Measurements from ENCODE around the gene ALX4. TPM values are rescaled to one million over a fixed set of nuclear protein-coding genes. Genes with fewer than 3 reads are reported as not detected.

Gene ALX4
- under 1 TPM; 0.17 to 0.36 TPM for total RNA-seq

DNA sequence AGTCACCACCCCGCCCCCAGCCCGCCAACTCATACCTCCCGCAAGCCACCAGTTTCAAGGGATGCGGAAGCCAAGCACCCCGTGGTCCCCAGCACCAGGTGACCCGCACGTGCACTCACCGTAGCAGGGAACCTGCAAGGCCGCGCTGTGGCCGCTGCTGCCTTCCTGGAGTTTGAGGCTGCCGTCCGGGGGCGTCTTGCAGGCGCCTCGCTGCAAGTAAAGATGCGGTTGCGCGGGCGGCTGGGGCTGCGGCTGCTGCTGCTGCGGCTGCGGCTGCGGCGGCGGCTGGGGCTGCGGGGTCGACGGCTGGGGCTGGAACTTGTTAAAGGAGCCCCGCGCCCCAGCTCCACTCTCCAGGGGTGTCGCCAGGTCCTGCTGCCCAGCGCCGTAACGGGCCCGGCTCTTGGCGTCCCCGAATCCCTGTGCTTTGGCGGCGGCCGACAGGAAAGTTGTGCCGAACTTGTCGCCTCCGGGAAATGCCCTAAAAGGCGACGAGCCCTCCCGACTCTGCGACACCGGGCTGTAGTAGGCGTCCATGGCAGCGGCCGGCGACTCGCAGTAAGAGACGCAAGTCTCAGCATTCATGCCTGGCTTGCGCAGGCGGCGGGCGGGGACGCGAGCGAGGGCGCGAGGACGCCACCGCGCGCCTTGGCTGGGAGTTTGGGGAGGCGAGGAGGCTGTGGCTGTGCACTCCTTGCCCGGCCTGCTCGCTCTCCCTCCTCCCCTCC is at the start of gene ALX4:
ALX4 (minus strand) TSS at position 662 of the 728 bp plus-strand sequence; CDS start at position 585, 77 bp downstream.
- DNase-seq (ENCODE audit: low spot score): no peak
- H3K4me3 ChIP-seq: peak within 1 kb of the TSS in 1 of 2 donors; percentile 14
- H3K27me3 ChIP-seq (replicated peaks; ENCODE audit: insufficient read depth): peaks cover 50% of the 10 kb centered on the region
- no peaks in the 10 kb centered on the region for H3K4me1 ChIP-seq (replicated peaks)
- no peak within 1 kb of the TSS for H3K27ac ChIP-seq
- 2% methylated on average over 71 of the region's 71 CpGs for WGBS
- H3K36me3 ChIP-seq: no peaks in the 10 kb centered on the region
- H3K9me3 ChIP-seq: no peaks in the 10 kb centered on the region
- intact Hi-C loops (cut with DNase I): no loop called here
- TF ChIP-seq, protein P1, sequence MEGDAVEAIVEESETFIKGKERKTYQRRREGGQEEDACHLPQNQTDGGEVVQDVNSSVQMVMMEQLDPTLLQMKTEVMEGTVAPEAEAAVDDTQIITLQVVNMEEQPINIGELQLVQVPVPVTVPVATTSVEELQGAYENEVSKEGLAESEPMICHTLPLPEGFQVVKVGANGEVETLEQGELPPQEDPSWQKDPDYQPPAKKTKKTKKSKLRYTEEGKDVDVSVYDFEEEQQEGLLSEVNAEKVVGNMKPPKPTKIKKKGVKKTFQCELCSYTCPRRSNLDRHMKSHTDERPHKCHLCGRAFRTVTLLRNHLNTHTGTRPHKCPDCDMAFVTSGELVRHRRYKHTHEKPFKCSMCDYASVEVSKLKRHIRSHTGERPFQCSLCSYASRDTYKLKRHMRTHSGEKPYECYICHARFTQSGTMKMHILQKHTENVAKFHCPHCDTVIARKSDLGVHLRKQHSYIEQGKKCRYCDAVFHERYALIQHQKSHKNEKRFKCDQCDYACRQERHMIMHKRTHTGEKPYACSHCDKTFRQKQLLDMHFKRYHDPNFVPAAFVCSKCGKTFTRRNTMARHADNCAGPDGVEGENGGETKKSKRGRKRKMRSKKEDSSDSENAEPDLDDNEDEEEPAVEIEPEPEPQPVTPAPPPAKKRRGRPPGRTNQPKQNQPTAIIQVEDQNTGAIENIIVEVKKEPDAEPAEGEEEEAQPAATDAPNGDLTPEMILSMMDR (IDR thresholded peaks at IDR 0.05): no peak
- TF ChIP-seq POLR2AphosphoS5 (IDR thresholded peaks at IDR 0.05) (no peak), POLR2A (IDR thresholded peaks at IDR 0.05) (no peak)

DNA sequence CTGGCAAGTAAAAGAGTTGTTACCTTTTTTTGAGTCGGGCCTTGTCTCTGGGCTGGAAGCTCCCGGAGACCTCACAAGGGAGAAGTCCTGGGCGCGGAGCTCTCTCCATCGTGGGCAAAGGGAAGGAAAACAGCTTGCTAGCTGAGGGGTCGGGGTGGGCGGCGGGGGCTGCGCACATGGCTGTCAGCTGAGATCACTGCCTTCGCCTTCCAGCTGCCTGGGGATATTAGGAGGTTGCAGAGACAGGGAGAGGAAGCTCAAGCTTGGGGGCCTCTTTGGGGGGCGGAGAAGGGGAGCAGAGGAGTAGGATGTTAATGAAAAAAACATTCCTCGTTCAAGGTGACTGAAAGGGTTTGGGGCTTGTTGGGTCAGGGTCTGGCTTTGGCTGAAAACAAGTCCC is 49.2 kb upstream of the ALX4 start:
- DNase-seq (ENCODE audit: low spot score): no peak
- 55% methylated on average over 12 of the region's 12 CpGs for WGBS
- no peaks in the 10 kb centered on the region for H3K36me3 ChIP-seq
- H3K4me1 ChIP-seq (replicated peaks): no peaks in the 10 kb centered on the region
- H3K27me3 ChIP-seq (replicated peaks; ENCODE audit: insufficient read depth): no peaks in the 10 kb centered on the region
- intact Hi-C loops (cut with DNase I): no loop called here
- no peak overlapping the region for H3K27ac ChIP-seq
- TF ChIP-seq POLR2A (IDR thresholded peaks at IDR 0.05) (no peak), POLR2AphosphoS5 (IDR thresholded peaks at IDR 0.05) (no peak)
- TF ChIP-seq, protein P1 (IDR thresholded peaks at IDR 0.05): no peak
- no peaks in the 10 kb centered on the region for H3K9me3 ChIP-seq
- no peak overlapping the region for H3K4me3 ChIP-seq

DNA sequence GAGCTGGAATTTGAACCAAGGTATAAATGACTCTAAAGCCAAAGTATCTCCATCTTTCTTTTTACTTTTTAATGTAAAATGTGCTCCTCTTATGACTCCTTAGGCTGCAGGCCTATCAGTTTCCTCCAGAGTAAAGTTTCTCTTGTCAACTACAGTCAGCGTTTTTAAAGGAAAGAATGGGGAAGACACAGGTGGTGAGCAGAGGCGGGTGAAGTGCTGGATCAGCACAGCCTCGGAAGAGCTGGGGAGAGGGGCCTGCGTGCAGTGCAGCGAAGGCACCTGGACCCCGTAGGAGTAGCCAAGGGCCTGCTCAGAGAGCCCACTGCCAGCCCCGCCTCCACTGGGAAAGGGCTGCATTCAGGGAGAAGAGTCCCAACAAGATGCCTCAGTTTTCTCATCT is 48.8 kb upstream of the ALX4 start:
- Histone ChIP-seq H3K27ac (no peak overlapping the region), H3K4me3 (no peak overlapping the region), H3K36me3 (no peaks in the 10 kb centered on the region), H3K9me3 (no peaks in the 10 kb centered on the region), H3K4me1 (replicated peaks) (no peaks in the 10 kb centered on the region), H3K27me3 (replicated peaks; ENCODE audit: insufficient read depth) (no peaks in the 10 kb centered on the region)
- WGBS: 77% methylated on average over 7 of the region's 7 CpGs
- DNase-seq (ENCODE audit: low spot score): no peak
- TF ChIP-seq, protein P1 (IDR thresholded peaks at IDR 0.05): no peak
- no peak for TF ChIP-seq POLR2AphosphoS5 (IDR thresholded peaks at IDR 0.05)
- no peak for TF ChIP-seq POLR2A (IDR thresholded peaks at IDR 0.05)
- intact Hi-C loops (cut with DNase I): no loop called here

DNA sequence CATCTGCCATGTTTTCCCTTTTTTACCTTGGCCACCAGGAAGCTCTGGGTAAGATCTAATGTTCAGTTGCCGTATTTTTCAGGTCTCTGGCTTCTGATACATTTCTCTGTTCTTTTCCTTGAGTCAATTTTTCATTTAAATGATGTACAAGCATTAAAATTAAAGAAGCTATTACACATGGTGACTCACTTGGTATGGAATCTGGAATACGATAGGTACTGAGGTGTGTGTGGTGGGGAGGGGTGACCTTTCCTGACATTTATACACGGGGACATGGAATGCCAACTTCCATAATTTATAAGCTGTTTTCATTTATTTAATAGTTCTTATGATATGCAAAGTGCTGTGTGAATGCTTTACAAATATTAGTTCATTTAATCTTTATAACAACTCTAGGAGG is 47.8 kb upstream of the ALX4 start:
- Histone ChIP-seq H3K4me1 (replicated peaks) (no peaks in the 10 kb centered on the region), H3K36me3 (no peaks in the 10 kb centered on the region), H3K4me3 (no peak overlapping the region), H3K27ac (no peak overlapping the region), H3K27me3 (replicated peaks; ENCODE audit: insufficient read depth) (no peaks in the 10 kb centered on the region), H3K9me3 (no peaks in the 10 kb centered on the region)
- 86% methylated on average over 3 of the region's 3 CpGs for WGBS
- intact Hi-C loops (cut with DNase I): no loop called here
- TF ChIP-seq POLR2AphosphoS5 (IDR thresholded peaks at IDR 0.05) (no peak), POLR2A (IDR thresholded peaks at IDR 0.05) (no peak)
- TF ChIP-seq, protein P1 (IDR thresholded peaks at IDR 0.05): no peak
- no peak for DNase-seq (ENCODE audit: low spot score)

DNA sequence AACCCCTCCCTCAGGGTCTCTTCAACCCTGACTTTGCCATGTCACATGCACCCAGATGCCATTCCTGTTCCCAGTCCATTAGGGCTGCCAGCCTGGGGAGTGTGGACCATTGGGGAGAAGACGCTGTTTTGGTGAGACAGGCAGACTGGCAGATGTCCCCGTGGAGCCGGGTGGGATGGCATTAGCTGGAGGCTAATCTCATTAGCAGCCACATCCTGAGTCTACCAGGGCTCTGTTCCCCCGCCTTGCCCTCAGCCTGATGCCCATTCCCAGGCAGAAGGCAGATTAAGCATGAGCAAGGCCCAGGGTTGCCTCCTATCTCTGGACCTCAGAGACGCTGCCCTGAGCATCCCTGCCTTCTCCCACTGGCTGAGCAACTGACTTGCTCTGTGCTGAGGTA is 46.4 kb upstream of the ALX4 start:
- 93% methylated on average over 5 of the region's 5 CpGs for WGBS
- no peaks in the 10 kb centered on the region for H3K9me3 ChIP-seq
- no peak overlapping the region for H3K27ac ChIP-seq
- DNase-seq (ENCODE audit: low spot score): no peak
- intact Hi-C loops (cut with DNase I): no loop called here
- no peaks in the 10 kb centered on the region for H3K27me3 ChIP-seq (replicated peaks; ENCODE audit: insufficient read depth)
- TF ChIP-seq POLR2AphosphoS5 (IDR thresholded peaks at IDR 0.05): no peak
- no peak overlapping the region for H3K4me3 ChIP-seq
- no peaks in the 10 kb centered on the region for H3K36me3 ChIP-seq
- no peaks in the 10 kb centered on the region for H3K4me1 ChIP-seq (replicated peaks)
